Measurements from ENCODE around the gene C4BPB. TPM values are rescaled to one million over a fixed set of nuclear protein-coding genes. Genes with fewer than 3 reads are reported as not detected.

The C4BPB gene
- total RNA-seq, 1 donor from 2014 or later: not detected

GRCh38 chr1:207047505-207047904 is 41.2 kb upstream of the C4BPB start:
- Mint-ChIP-seq H3K36me3 (ENCODE audit: unreplicated experiment) (no peaks in the 10 kb centered on the region), H3K27me3 (ENCODE audit: unreplicated experiment) (peaks cover 6% of the 10 kb centered on the region), H3K4me3 (ENCODE audit: unreplicated experiment) (no peak overlapping the region), H3K27ac (ENCODE audit: unreplicated experiment) (no peak overlapping the region), H3K9me3 (ENCODE audit: unreplicated experiment) (peaks cover 4% of the 10 kb centered on the region), H3K4me1 (ENCODE audit: low read depth, unreplicated experiment) (peaks cover 7% of the 10 kb centered on the region)
- no peak for TF ChIP-seq CTCF (IDR thresholded peaks at IDR 0.05; ENCODE audit: partially characterized antibody, unreplicated experiment)
- no peak for DNase-seq

GRCh38 chr1:207048041-207048440 is 40.6 kb upstream of the C4BPB start:
- Mint-ChIP-seq H3K4me1 (ENCODE audit: low read depth, unreplicated experiment) (peaks cover 7% of the 10 kb centered on the region), H3K27me3 (ENCODE audit: unreplicated experiment) (peaks cover 6% of the 10 kb centered on the region), H3K36me3 (ENCODE audit: unreplicated experiment) (no peaks in the 10 kb centered on the region), H3K4me3 (ENCODE audit: unreplicated experiment) (no peak overlapping the region), H3K27ac (ENCODE audit: unreplicated experiment) (no peak overlapping the region), H3K9me3 (ENCODE audit: unreplicated experiment) (peaks cover 4% of the 10 kb centered on the region)
- DNase-seq: no peak
- TF ChIP-seq CTCF (IDR thresholded peaks at IDR 0.05; ENCODE audit: partially characterized antibody, unreplicated experiment): no peak

- Mint-ChIP-seq H3K27ac (ENCODE audit: unreplicated experiment) (no peak overlapping the region), H3K4me1 (ENCODE audit: low read depth, unreplicated experiment) (peaks cover 7% of the 10 kb centered on the region), H3K36me3 (ENCODE audit: unreplicated experiment) (no peaks in the 10 kb centered on the region), H3K4me3 (ENCODE audit: unreplicated experiment) (peak overlapping the region; percentile 100), H3K9me3 (ENCODE audit: unreplicated experiment) (peaks cover 4% of the 10 kb centered on the region), H3K27me3 (ENCODE audit: unreplicated experiment) (peaks cover 6% of the 10 kb centered on the region)
- TF ChIP-seq CTCF (IDR thresholded peaks at IDR 0.05; ENCODE audit: partially characterized antibody, unreplicated experiment): no peak
- no peak for DNase-seq
Measured at GRCh38 chr1:207049054-207049453, 39.6 kb upstream of the C4BPB start.

- Mint-ChIP-seq H3K4me3 (ENCODE audit: unreplicated experiment) (peak overlapping the region; percentile 100), H3K9me3 (ENCODE audit: unreplicated experiment) (peaks cover 4% of the 10 kb centered on the region), H3K27me3 (ENCODE audit: unreplicated experiment) (peaks cover 6% of the 10 kb centered on the region), H3K27ac (ENCODE audit: unreplicated experiment) (no peak overlapping the region), H3K36me3 (ENCODE audit: unreplicated experiment) (no peaks in the 10 kb centered on the region), H3K4me1 (ENCODE audit: low read depth, unreplicated experiment) (peaks cover 7% of the 10 kb centered on the region)
- TF ChIP-seq CTCF (IDR thresholded peaks at IDR 0.05; ENCODE audit: partially characterized antibody, unreplicated experiment): no peak
- no peak for DNase-seq
Measured at GRCh38 chr1:207049514-207049913, 39.1 kb upstream of the C4BPB start.

- peaks cover 4% of the 10 kb centered on the region for H3K9me3 Mint-ChIP-seq (ENCODE audit: unreplicated experiment)
Measured at GRCh38 chr1:207049974-207050391, 38.7 kb upstream of the C4BPB start.

More at GRCh38 chr1:207049974-207050391, 38.7 kb upstream of the C4BPB start:
- H3K27ac Mint-ChIP-seq (ENCODE audit: unreplicated experiment): peak overlapping the region; percentile 98
- H3K36me3 Mint-ChIP-seq (ENCODE audit: unreplicated experiment): no peaks in the 10 kb centered on the region
- H3K27me3 Mint-ChIP-seq (ENCODE audit: unreplicated experiment): peaks cover 6% of the 10 kb centered on the region
- H3K4me3 Mint-ChIP-seq (ENCODE audit: unreplicated experiment): peak overlapping the region; percentile 100
- DNase-seq: no peak
- peak; percentile 83 for TF ChIP-seq CTCF (IDR thresholded peaks at IDR 0.05; ENCODE audit: partially characterized antibody, unreplicated experiment)
- H3K4me1 Mint-ChIP-seq (ENCODE audit: low read depth, unreplicated experiment): peaks cover 7% of the 10 kb centered on the region

Data from glutamatergic neuron (in vitro differentiated cells).